ENCODE data around the gene DNAJC5.
"Not testable (repeated sequence)": the region's sequence is repeated elsewhere in the genome, so short reads cannot be mapped to it uniquely, and the experiment has no call there.

Gene DNAJC5

GRCh38 chr20:63913768-63914167, 18.8 kb downstream of the DNAJC5 start:
- H3K9me3 ChIP-seq (ENCODE audit: control insufficient read depth, low read length): no peaks in the 10 kb centered on the region
- no peak overlapping the region for H3K4me3 ChIP-seq (ENCODE audit: insufficient read depth, low read depth, low read length)
- no peaks in the 10 kb centered on the region for H3K36me3 ChIP-seq (ENCODE audit: control insufficient read depth, insufficient read depth, low read length)
- 93 to 95% methylated on average over 12 of the region's 12 CpGs for WGBS, 2 experiments
- no peaks in the 10 kb centered on the region for H3K27me3 ChIP-seq (ENCODE audit: control insufficient read depth, insufficient read depth, low read length, poor library complexity, severe bottlenecking)
- no peak overlapping the region for H3K27ac ChIP-seq (ENCODE audit: insufficient read depth, low read depth, low read length, poor library complexity, severe bottlenecking)
- H3K4me1 ChIP-seq (ENCODE audit: control insufficient read depth, insufficient read depth, low read length): peaks cover 7% of the 10 kb centered on the region

DNA sequence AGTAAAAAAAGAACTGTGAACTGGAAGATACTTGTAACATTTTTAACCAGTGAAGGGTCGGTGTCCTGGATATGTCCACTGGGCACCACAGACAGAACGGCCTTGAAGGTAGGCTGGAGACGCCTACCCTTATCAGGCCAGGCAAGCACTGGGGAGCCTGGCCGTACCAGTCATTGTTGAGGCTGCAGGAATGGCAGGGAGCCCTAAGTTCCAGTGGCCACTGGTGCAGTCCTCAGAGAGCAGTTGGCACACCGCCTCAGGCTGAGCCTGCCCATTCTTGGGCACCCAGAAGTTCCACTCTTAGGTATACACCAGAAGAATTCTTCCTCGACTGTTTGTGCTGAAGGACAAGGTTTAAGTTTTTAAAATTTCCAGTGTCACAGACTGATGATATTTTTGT, 20.5 kb downstream of the DNAJC5 start:
- Histone ChIP-seq H3K9me3 (ENCODE audit: control insufficient read depth, low read length) (no peaks in the 10 kb centered on the region), H3K27me3 (ENCODE audit: control insufficient read depth, insufficient read depth, low read length, poor library complexity, severe bottlenecking) (no peaks in the 10 kb centered on the region), H3K36me3 (ENCODE audit: control insufficient read depth, insufficient read depth, low read length) (peaks cover 3% of the 10 kb centered on the region), H3K4me3 (ENCODE audit: insufficient read depth, low read depth, low read length) (no peak overlapping the region), H3K27ac (ENCODE audit: insufficient read depth, low read depth, low read length, poor library complexity, severe bottlenecking) (no peak overlapping the region), H3K4me1 (ENCODE audit: control insufficient read depth, insufficient read depth, low read length) (peaks cover 7% of the 10 kb centered on the region)
- WGBS, 2 experiments: 95% methylated on average over 6 of the region's 6 CpGs

DNA sequence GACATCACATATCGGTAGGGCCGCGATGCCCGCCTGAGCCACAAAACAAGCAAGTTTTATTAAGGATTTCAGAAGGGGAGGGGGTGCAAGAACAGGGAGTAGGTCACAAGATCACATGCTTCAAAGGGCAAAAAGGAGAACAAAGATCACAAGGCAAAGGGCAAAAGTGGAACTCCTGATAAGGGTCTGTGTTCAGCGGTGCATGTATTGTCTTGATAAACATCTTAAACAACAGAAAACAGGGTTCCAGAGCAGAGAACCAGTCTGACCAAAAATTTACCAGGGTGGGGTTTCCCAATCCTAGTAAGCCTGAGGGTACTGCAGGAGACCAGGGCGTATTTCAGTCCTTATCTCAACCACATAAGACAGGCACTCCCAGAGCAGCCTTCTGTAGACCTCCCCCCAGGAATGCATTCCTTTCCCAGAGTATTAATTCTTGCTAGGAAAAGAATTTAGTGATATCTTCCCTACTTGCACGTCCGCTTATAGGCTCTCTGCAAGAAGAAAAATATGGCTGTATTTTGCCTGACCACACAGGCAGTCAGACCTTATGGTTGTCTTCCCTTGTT, 21.5 kb downstream of the DNAJC5 start:
- H3K4me1 ChIP-seq (ENCODE audit: control insufficient read depth, insufficient read depth, low read length); H3K27me3 ChIP-seq (ENCODE audit: control insufficient read depth, insufficient read depth, low read length, poor library complexity, severe bottlenecking); H3K9me3 ChIP-seq (ENCODE audit: control insufficient read depth, low read length); H3K36me3 ChIP-seq (ENCODE audit: control insufficient read depth, insufficient read depth, low read length); H3K4me3 ChIP-seq (ENCODE audit: insufficient read depth, low read depth, low read length); H3K27ac ChIP-seq (ENCODE audit: insufficient read depth, low read depth, low read length, poor library complexity, severe bottlenecking): not testable (repeated sequence)
- WGBS, 2 experiments: 95 to 96% methylated on average over 8 of the region's 8 CpGs

GRCh38 chr20:63917811-63918210, 22.9 kb downstream of the DNAJC5 start:
- H3K27me3 ChIP-seq (ENCODE audit: control insufficient read depth, insufficient read depth, low read length, poor library complexity, severe bottlenecking): no peaks in the 10 kb centered on the region
- no peak overlapping the region for H3K4me3 ChIP-seq (ENCODE audit: insufficient read depth, low read depth, low read length)
- WGBS, 2 experiments: 94 to 97% methylated on average over 11 of the region's 11 CpGs
- peaks cover 3% of the 10 kb centered on the region for H3K36me3 ChIP-seq (ENCODE audit: control insufficient read depth, insufficient read depth, low read length)
- H3K9me3 ChIP-seq (ENCODE audit: control insufficient read depth, low read length): no peaks in the 10 kb centered on the region
- no peaks in the 10 kb centered on the region for H3K4me1 ChIP-seq (ENCODE audit: control insufficient read depth, insufficient read depth, low read length)
- no peak overlapping the region for H3K27ac ChIP-seq (ENCODE audit: insufficient read depth, low read depth, low read length, poor library complexity, severe bottlenecking)

DNA sequence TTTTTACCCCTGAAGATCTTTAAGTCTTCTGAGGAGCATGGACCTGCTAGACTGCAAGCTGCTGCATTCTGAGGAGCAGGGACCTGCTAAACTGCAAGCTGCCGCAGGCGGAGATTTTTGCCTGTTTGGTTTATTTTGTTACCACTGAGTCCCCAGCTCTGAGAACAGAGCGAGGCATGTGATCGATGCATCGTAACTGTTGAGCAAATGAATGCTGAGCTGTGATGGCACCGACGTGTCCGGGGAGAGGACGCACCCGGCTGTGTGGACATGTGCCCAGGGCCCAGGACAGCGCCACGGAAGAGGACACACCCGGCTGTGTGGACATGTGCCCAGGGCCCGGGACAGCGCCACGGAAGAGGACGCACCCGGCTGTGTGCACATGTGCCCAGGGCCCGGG, 24.2 kb downstream of the DNAJC5 start:
- 97 to 98% methylated on average over 13 to 16 of the region's 19 CpGs for WGBS, 2 experiments
- no peaks in the 10 kb centered on the region for H3K9me3 ChIP-seq (ENCODE audit: control insufficient read depth, low read length)
- no peak overlapping the region for H3K27ac ChIP-seq (ENCODE audit: insufficient read depth, low read depth, low read length, poor library complexity, severe bottlenecking)
- no peaks in the 10 kb centered on the region for H3K4me1 ChIP-seq (ENCODE audit: control insufficient read depth, insufficient read depth, low read length)
- H3K36me3 ChIP-seq (ENCODE audit: control insufficient read depth, insufficient read depth, low read length): peaks cover 3% of the 10 kb centered on the region
- no peaks in the 10 kb centered on the region for H3K27me3 ChIP-seq (ENCODE audit: control insufficient read depth, insufficient read depth, low read length, poor library complexity, severe bottlenecking)
- H3K4me3 ChIP-seq (ENCODE audit: insufficient read depth, low read depth, low read length): no peak overlapping the region

GRCh38 chr20:63920226-63920625, 25.3 kb downstream of the DNAJC5 start:
- no peak overlapping the region for H3K4me3 ChIP-seq (ENCODE audit: insufficient read depth, low read depth, low read length)
- WGBS, 2 experiments: 96 to 97% methylated on average over 23 of the region's 23 CpGs
- peaks cover 3% of the 10 kb centered on the region for H3K36me3 ChIP-seq (ENCODE audit: control insufficient read depth, insufficient read depth, low read length)
- no peaks in the 10 kb centered on the region for H3K4me1 ChIP-seq (ENCODE audit: control insufficient read depth, insufficient read depth, low read length)
- H3K27me3 ChIP-seq (ENCODE audit: control insufficient read depth, insufficient read depth, low read length, poor library complexity, severe bottlenecking): no peaks in the 10 kb centered on the region
- no peaks in the 10 kb centered on the region for H3K9me3 ChIP-seq (ENCODE audit: control insufficient read depth, low read length)
- no peak overlapping the region for H3K27ac ChIP-seq (ENCODE audit: insufficient read depth, low read depth, low read length, poor library complexity, severe bottlenecking)

DNA sequence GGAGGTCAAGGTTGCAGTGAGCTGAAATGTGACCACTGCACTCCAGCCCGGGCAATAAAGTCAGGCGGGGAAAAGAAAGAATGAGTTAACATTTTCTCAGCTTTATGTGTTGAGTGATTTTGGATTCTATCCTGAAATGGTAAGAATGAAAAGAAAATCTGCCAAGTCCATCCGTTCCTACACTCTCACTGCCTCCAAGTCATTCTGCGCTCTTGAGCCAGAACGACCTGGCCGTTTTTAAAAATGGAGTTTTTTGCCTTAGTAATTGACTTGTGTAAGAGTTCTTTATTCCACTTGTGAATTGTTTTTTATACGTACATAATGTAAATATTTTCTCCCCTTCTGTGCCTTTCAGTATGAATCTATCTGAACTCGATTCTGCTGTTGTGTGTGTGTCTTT, 28.7 kb downstream of the DNAJC5 start:
- Histone ChIP-seq H3K4me1 (ENCODE audit: control insufficient read depth, insufficient read depth, low read length) (no peaks in the 10 kb centered on the region), H3K36me3 (ENCODE audit: control insufficient read depth, insufficient read depth, low read length) (peaks cover 8% of the 10 kb centered on the region)

DNA sequence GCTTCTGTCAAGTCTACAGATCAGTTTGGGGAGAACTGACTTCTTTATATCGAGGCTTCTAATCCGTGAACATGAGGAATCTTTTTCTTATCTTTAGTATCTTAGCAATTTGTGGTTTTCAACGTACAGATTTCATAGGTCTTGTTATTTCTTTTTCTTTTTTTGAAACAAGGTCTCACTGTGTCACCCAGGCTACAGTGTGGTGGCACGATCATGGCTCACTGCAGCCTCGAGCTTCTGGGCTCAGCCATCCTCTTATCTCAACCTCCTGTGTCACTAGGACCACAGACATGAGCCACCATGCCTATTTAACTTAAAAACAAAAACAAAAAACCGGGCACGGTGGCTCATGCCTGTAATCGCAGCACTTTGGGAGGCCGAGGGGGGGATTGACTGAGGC, 29.3 kb downstream of the DNAJC5 start:
- H3K4me3 ChIP-seq (ENCODE audit: insufficient read depth, low read depth, low read length): no peak overlapping the region
- no peaks in the 10 kb centered on the region for H3K9me3 ChIP-seq (ENCODE audit: control insufficient read depth, low read length)
- 94% methylated on average over 9 of the region's 9 CpGs for WGBS, 2 experiments

More for the DNA sequence above, 28.7 kb downstream of the DNAJC5 start:
- WGBS, 2 experiments: 95 to 96% methylated on average over 6 to 8 of the region's 8 CpGs
- Histone ChIP-seq H3K27ac (ENCODE audit: insufficient read depth, low read depth, low read length, poor library complexity, severe bottlenecking) (no peak overlapping the region), H3K9me3 (ENCODE audit: control insufficient read depth, low read length) (no peaks in the 10 kb centered on the region), H3K27me3 (ENCODE audit: control insufficient read depth, insufficient read depth, low read length, poor library complexity, severe bottlenecking) (no peaks in the 10 kb centered on the region), H3K4me3 (ENCODE audit: insufficient read depth, low read depth, low read length) (no peak overlapping the region)

DNA sequence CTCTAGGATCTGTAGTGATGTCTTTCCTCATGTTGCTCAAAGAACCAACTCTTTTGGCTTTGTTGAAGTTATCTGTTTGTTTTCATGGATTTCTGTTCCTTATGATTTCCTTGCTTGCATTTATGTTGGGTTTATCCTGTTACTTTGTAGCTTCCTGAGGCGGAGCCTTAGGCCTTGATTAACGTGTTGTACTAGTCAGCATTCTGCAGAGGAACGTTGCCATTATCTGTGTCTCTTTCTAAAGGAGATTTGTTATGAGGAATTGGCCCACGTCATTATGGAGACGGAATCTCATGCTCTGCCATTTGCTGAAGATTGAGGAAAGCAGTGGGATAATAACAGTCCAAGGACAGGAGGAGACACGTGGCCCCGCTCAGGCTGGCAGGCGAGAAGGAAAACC, 31.4 kb downstream of the DNAJC5 start:
- WGBS, 2 experiments: 93% methylated on average over 8 of the region's 8 CpGs
- H3K4me1 ChIP-seq (ENCODE audit: control insufficient read depth, insufficient read depth, low read length): no peaks in the 10 kb centered on the region
- H3K9me3 ChIP-seq (ENCODE audit: control insufficient read depth, low read length): no peaks in the 10 kb centered on the region
- H3K4me3 ChIP-seq (ENCODE audit: insufficient read depth, low read depth, low read length): no peak overlapping the region
- peaks cover 27% of the 10 kb centered on the region for H3K36me3 ChIP-seq (ENCODE audit: control insufficient read depth, insufficient read depth, low read length)
- no peak overlapping the region for H3K27ac ChIP-seq (ENCODE audit: insufficient read depth, low read depth, low read length, poor library complexity, severe bottlenecking)
- no peaks in the 10 kb centered on the region for H3K27me3 ChIP-seq (ENCODE audit: control insufficient read depth, insufficient read depth, low read length, poor library complexity, severe bottlenecking)

More for the DNA sequence above, 29.3 kb downstream of the DNAJC5 start:
- no peaks in the 10 kb centered on the region for H3K4me1 ChIP-seq (ENCODE audit: control insufficient read depth, insufficient read depth, low read length)
- H3K27ac ChIP-seq (ENCODE audit: insufficient read depth, low read depth, low read length, poor library complexity, severe bottlenecking): no peak overlapping the region
- peaks cover 12% of the 10 kb centered on the region for H3K36me3 ChIP-seq (ENCODE audit: control insufficient read depth, insufficient read depth, low read length)
- no peaks in the 10 kb centered on the region for H3K27me3 ChIP-seq (ENCODE audit: control insufficient read depth, insufficient read depth, low read length, poor library complexity, severe bottlenecking)

DNA sequence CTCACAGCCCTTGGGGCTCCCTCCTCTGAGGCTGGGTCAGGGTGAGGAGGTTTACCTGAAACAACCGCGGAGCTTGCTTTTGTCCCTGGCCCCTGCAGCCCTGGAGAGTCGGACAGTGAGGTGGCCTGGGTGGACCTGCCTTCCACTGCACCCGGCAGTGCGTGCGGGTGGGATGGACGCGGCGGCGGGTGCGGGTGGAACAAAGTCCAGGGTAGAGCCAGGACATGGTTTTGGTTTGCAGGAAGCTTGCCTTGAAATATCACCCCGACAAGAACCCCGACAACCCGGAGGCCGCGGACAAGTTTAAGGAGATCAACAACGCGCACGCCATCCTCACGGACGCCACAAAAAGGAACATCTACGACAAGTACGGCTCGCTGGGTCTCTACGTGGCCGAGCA, 34.1 kb downstream of the DNAJC5 start:
- Histone ChIP-seq H3K4me3 (ENCODE audit: insufficient read depth, low read depth, low read length) (no peak overlapping the region), H3K27me3 (ENCODE audit: control insufficient read depth, insufficient read depth, low read length, poor library complexity, severe bottlenecking) (no peaks in the 10 kb centered on the region), H3K36me3 (ENCODE audit: control insufficient read depth, insufficient read depth, low read length) (peaks cover 41% of the 10 kb centered on the region), H3K9me3 (ENCODE audit: control insufficient read depth, low read length) (no peaks in the 10 kb centered on the region), H3K27ac (ENCODE audit: insufficient read depth, low read depth, low read length, poor library complexity, severe bottlenecking) (no peak overlapping the region), H3K4me1 (ENCODE audit: control insufficient read depth, insufficient read depth, low read length) (no peaks in the 10 kb centered on the region)
- WGBS, 2 experiments: 97 to 98% methylated on average over 26 of the region's 26 CpGs

DNA sequence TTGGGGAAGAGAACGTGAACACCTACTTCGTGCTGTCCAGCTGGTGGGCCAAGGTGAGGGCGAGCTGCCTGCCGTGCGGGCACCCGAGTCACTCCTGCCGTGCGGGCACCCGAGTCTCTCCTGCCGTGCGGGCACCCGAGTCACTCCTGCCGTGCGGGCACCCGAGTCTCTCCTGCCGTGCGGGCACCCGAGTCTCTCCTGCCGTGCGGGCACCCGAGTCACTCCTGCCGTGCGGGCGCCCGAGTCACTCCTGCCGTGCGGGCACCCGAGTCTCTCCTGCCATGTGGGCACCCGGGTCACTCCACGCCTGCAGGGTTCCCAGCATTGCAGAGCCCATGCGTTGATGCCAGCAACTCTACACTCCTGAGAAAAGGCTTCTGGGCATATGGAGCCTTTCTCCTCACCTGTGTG, 34.6 kb downstream of the DNAJC5 start:
- H3K9me3 ChIP-seq (ENCODE audit: control insufficient read depth, low read length); H3K27me3 ChIP-seq (ENCODE audit: control insufficient read depth, insufficient read depth, low read length, poor library complexity, severe bottlenecking); H3K4me1 ChIP-seq (ENCODE audit: control insufficient read depth, insufficient read depth, low read length); H3K27ac ChIP-seq (ENCODE audit: insufficient read depth, low read depth, low read length, poor library complexity, severe bottlenecking); H3K4me3 ChIP-seq (ENCODE audit: insufficient read depth, low read depth, low read length): not testable (repeated sequence)
- WGBS, 2 experiments: 96 to 97% methylated on average over 31 of the region's 31 CpGs
- H3K36me3 ChIP-seq (ENCODE audit: control insufficient read depth, insufficient read depth, low read length): peaks cover 41% of the 10 kb centered on the region

Measured in ectodermal cell (in vitro differentiated cells).